Heart right ventricle (tissue), 16 donors: ENCODE data around the gene KNSTRN. TPM values are rescaled to one million over a fixed set of nuclear protein-coding genes. Genes with fewer than 3 reads are reported as not detected.
A peak's percentile ranks its signal among the peaks of the same experiment; 100 is the strongest.

Source experiments
- ATAC-seq, 8 donors: fragments of 200-7000 bp; cut with Tn5 transposase; one replicate each; pipeline ENCODE4 v1.9.1; 2020; ENCODE audit warnings: mild to moderate bottlenecking in 8 of 8, moderate library complexity in 8 of 8, moderate number of reproducible peaks in 1 of 8
- DNase-seq, 2 donors: peaks; one replicate each; pipeline ENCODE4 v3.0.0-alpha.2; 2020
- H3K27ac ChIP-seq, 10 donors: fragments of 200-600 bp; sonication (generic) in 2 of 10; one replicate each; pipeline versions ENCODE4 v1.5.0 to v1.8.0; 2020 to 2022; ENCODE audit warnings: mild to moderate bottlenecking in 3 of 10
- H3K27me3 ChIP-seq, 7 donors: fragments of 200-600 bp; one replicate each; pipeline ENCODE4 v1.8.0; 2021 to 2022; ENCODE audit warnings: mild to moderate bottlenecking in 2 of 7
- H3K36me3 ChIP-seq, 9 donors: fragments of 200-600 bp; sonication (generic) in 1 of 9; one replicate each; pipeline versions ENCODE4 v1.5.0 to v1.8.0; 2020 to 2022; ENCODE audit warnings: mild to moderate bottlenecking in 2 of 9
- H3K4me1 ChIP-seq, 9 donors: fragments of 200-600 bp; sonication (generic) in 1 of 9; one replicate each; pipeline versions ENCODE4 v1.5.0 to v1.8.0; 2020 to 2022; ENCODE audit warnings: mild to moderate bottlenecking in 4 of 9
- H3K4me3 ChIP-seq, 10 donors: fragments of 200-600 bp; sonication (generic) in 2 of 10; one replicate each; pipeline versions ENCODE4 v1.5.0 to v1.8.0; 2020 to 2022; ENCODE audit warnings: mild to moderate bottlenecking in 7 of 10, moderate library complexity in 2 of 10
- H3K9me3 ChIP-seq, 11 donors: fragments of 200-600 bp in 10 of 11; sonication (generic) in 2 of 11; one replicate each; pipeline versions ENCODE4 v1.5.0 to v1.8.0; 2013 to 2022; ENCODE audit warnings: mild to moderate bottlenecking in 2 of 11, control low read depth in 1 of 11, moderate library complexity in 1 of 11
- WGBS, 2 donors: extraction: QIAGEN DNeasy Blood & Tissue Kit; methylation state at CpG; one replicate each; pipeline ENCODE4 v1.1.7; 2013; ENCODE audit warnings: inconsistent platforms in 1 of 2; 5-methylcytosine and 5-hydroxymethylcytosine counted together
- intact Hi-C, 10 donors: fragments of 100-400 bp; cut with DNase I; formaldehyde crosslinking; loops; one replicate each; pipeline versions ENCODE4 v1.11.1 to v1.14.2; 2022
- polyA plus RNA-seq, 2 donors: library from polyadenylated mRNA; stranded (reverse); fragments of 200-250 nt; gene quantifications; one replicate each; pipeline ENCODE4 v1.2.3, GENCODE V29; 2013
- total RNA-seq, 10 donors: library from RNA; stranded (reverse); fragmentation: NEBNext Ultra II Directional in 3 of 10; extraction: Animal tissue kit (Norgen Biotek cat#: 25700) in 3 of 10; gene quantifications; one replicate each; pipeline versions ENCODE4 v1.2.1 to v1.2.4, GENCODE V29; 2021 to 2023
- TF ChIP-seq, protein P1 (sequence below), 9 donors: fragments of 200-600 bp; sonication (generic) in 2 of 9; IDR thresholded peaks; one replicate each; pipeline versions ENCODE4 v1.5.0 to v1.8.0; 2021 to 2022; ENCODE audit warnings: antibody characterized with exemption in 9 of 9, mild to moderate bottlenecking in 5 of 9, moderate library complexity in 1 of 9
- donor health status: Arrhythmogenic right ventricular cardiomyopathy.
- donor health status: ischemic (EF 13 %, LVEDD 7.1; RV severe dilation, severe dysfunction).
- donor health status: healthy with polysubstance abuse.
- donor health status: DM: no; HTN: yes; CAD: no.
- donor health status: DM: no; HTN: no; CAD: no.
- donor health status: ischemic (EF 25% LVEDD 6.9; RV normal size, moderate dysfunction).
- donor health status: ischemic (EF 25% LVEDD 5.7; RV mildly dilated, moderate dysfunction).
- donor health status: healthy.
- donor health status: DM: yes; HTN: yes; CAD: no.
- donor health status: Ischemic cardiomyopathy.
- donor health status: ischemic (EF 35%, LVEDD 5.7; RV mildly dilated, moderate dysfunction).
- donor health status: nonischemic (EF 11% LVEDD 7.7; RV severe dilation, severe dysfunction).
- donor health status: DM: yes; HTN: yes; CAD: no.
- donor health status: PGD.
- donor health status: ischemic (EF 29% LVEDD 5.4; RV normal size, mild dysfunction).
- donor health status: nonischemic (EF 23%, LVEDD 6.1; RV moderate dilation, normal function).

The KNSTRN gene
- total and polyA plus RNA-seq, 12 donors: 5.3 to 16.0 (median 8.3) TPM

DNA sequence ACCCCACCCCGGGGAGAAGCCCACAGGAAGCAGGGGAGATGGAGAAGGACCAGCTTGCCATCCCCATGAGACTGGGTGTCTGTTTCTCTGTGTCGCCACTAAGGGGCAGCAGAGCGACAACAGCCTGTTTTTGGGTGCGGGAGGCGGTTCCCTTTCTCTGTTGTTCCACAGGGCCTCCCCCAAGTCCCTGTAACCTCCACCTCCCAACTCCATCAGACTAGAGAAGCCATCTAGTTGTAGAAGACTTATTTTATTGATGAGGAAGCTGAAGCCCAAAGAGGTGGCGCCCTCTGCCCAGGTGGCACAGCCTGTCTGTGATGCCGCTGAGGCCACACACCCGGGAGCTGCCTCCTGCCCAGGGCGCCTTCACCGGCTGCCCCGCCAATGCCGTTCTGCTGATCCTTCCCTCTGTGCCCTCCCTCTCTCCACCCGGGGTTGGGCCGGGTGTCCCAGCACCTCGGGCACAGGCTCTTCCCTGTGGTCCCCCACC is 37.8 kb upstream of the KNSTRN start:
- Histone ChIP-seq H3K4me3 (no peak overlapping the region), H3K27me3 (no peaks in the 10 kb centered on the region), H3K36me3 (no peaks in the 10 kb centered on the region), H3K4me1 (peaks cover 24 to 64% (median 50%) of the 10 kb centered on the region in 9 donors), H3K9me3 (no peaks in the 10 kb centered on the region), H3K27ac (peak overlapping the region in 5 of 10 donors; percentile 9 to 99 (median 72))
- TF ChIP-seq, protein P1, sequence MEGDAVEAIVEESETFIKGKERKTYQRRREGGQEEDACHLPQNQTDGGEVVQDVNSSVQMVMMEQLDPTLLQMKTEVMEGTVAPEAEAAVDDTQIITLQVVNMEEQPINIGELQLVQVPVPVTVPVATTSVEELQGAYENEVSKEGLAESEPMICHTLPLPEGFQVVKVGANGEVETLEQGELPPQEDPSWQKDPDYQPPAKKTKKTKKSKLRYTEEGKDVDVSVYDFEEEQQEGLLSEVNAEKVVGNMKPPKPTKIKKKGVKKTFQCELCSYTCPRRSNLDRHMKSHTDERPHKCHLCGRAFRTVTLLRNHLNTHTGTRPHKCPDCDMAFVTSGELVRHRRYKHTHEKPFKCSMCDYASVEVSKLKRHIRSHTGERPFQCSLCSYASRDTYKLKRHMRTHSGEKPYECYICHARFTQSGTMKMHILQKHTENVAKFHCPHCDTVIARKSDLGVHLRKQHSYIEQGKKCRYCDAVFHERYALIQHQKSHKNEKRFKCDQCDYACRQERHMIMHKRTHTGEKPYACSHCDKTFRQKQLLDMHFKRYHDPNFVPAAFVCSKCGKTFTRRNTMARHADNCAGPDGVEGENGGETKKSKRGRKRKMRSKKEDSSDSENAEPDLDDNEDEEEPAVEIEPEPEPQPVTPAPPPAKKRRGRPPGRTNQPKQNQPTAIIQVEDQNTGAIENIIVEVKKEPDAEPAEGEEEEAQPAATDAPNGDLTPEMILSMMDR (IDR thresholded peaks at IDR 0.05): peak; percentile 58 to 85 (median 82)
- peak; percentile 61 to 68 for DNase-seq
- intact Hi-C loops: loop anchor here in 7 of 10 donors (2.0 to 5.0 kb wide), 4 partner anchors 24 to 78 kb away; no protein-coding TSS in a partner anchor
- WGBS, 2 donors: 48 to 49% methylated on average over 15 of the region's 15 CpGs
- peak in 1 of 8 donors; percentile 18 for ATAC-seq

DNA sequence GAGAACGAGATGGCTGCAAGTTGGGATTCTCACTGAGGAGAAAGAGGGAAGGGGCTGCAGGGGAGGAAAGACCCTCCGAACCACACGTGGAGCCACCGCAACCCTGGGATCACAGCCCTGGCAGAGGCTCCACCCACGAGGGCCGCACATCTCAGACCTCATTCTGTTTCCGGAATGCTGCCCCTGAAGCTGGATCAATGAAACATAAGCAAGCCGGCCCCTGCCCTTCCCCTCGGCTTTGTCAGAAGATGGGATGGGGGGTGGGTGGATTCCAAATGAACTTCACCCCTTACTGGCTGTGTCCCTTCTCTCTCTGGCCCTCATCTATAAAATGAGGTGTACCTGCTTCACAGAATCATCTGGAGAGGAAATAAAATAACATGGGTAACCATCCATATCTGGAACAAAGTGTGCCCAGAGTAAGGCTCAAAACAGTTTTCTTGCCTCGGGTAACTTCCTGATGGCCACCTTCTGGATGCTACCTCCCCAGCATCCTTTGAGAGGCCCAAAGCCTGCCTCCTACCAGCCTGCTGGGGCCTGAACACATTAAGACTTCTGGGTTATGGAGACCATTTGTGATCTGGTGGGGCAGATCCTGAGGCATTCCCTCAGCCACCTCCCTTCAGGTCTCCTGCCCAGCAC is 37.2 kb upstream of the KNSTRN start:
- TF ChIP-seq, protein P1 (IDR thresholded peaks at IDR 0.05): no peak
- DNase-seq (no peak), ATAC-seq (no peak)
- intact Hi-C loops: loop anchor here in 4 of 10 donors (2.0 to 5.0 kb wide), 4 partner anchors 25 to 77 kb away; no protein-coding TSS in a partner anchor
- Histone ChIP-seq H3K9me3 (no peaks in the 10 kb centered on the region), H3K27ac (no peak overlapping the region), H3K27me3 (no peaks in the 10 kb centered on the region), H3K4me1 (peaks cover 17 to 57% (median 43%) of the 10 kb centered on the region in 9 donors), H3K4me3 (no peak overlapping the region), H3K36me3 (no peaks in the 10 kb centered on the region)
- 72 to 74% methylated on average over 10 of the region's 10 CpGs for WGBS, 2 donors

DNA sequence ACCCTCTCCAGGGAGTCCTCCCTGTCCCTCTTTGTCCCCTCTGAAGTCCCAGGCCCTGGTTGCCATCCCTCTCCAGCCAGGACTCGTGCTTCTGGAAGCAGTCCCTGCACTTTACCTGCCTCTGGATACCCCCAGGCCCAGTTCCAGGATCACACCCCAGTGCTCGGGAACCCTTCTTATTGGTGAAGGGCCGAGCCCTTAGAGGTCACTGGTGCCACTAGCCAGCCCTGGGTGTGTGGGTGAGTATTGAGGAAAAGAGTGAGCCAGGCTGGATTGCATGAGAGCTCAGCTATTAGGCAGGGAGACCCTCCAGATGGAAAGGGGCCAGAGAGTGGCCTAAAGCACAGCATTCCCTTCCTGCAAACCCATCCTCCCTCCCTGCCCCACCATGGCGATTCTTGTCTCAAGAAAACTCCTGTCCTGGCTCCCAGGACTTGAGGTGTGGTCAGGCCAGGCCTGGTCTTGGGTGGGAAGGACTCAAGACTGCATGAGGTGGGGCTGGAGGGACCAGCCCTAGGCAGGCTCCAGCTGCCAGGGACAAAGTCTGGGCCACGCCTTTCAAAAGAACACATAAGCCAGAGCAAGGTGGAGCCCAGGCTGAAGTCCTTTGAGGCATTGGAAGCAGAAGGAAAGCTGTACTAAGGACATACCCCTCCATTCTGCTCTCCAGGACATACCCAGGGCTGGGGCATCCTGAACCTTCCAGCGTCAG is 36.5 kb upstream of the KNSTRN start:
- DNase-seq: no peak

More for the DNA sequence above, 36.5 kb upstream of the KNSTRN start:
- 94 to 95% methylated on average over 6 of the region's 6 CpGs for WGBS, 2 donors
- Histone ChIP-seq H3K4me3 (no peak overlapping the region), H3K27ac (no peak overlapping the region), H3K27me3 (no peaks in the 10 kb centered on the region), H3K9me3 (no peaks in the 10 kb centered on the region), H3K4me1 (peaks cover 11 to 50% (median 37%) of the 10 kb centered on the region in 9 donors), H3K36me3 (no peaks in the 10 kb centered on the region)
- TF ChIP-seq, protein P1 (IDR thresholded peaks at IDR 0.05): no peak
- intact Hi-C loops: loop anchor here in 4 of 10 donors (2.0 to 5.0 kb wide), 4 partner anchors 25 to 77 kb away; no protein-coding TSS in a partner anchor
- ATAC-seq: no peak
